Measurements from ENCODE around the gene MFSD6. TPM values are rescaled to one million over a fixed set of nuclear protein-coding genes. Genes with fewer than 3 reads are reported as not detected.

Gene MFSD6
- polyA plus RNA-seq, 1 donor from 2014 or later, result 11.8 TPM

- Histone ChIP-seq H2AFZ (ENCODE audit: low read depth, low read length) (no peak overlapping the region), H3K79me2 (replicated peaks; ENCODE audit: insufficient read depth, low read length) (no peaks in the 10 kb centered on the region), H3K9me3 (ENCODE audit: low read length) (no peaks in the 10 kb centered on the region), H3K9me2 (ENCODE audit: insufficient read depth, low read length) (no peaks in the 10 kb centered on the region), H3K36me3 (ENCODE audit: insufficient read depth, low read length) (no peaks in the 10 kb centered on the region), H3K27me3 (ENCODE audit: insufficient read depth, low read depth, low read length) (no peaks in the 10 kb centered on the region), H4K20me1 (ENCODE audit: insufficient read depth) (no peaks in the 10 kb centered on the region), H3K9ac (ENCODE audit: low read length) (no peak overlapping the region), H3F3A (ENCODE audit: insufficient read depth, low read length, poor library complexity, severe bottlenecking) (no peaks in the 10 kb centered on the region), H3K4me2 (ENCODE audit: low read length) (no peak overlapping the region), H3K4me3 (ENCODE audit: low read length) (no peak overlapping the region), H3K27ac (ENCODE audit: low read length) (no peak overlapping the region)
- no peak for TF ChIP-seq SMC3 (conservative IDR thresholded peaks at IDR 0.05; ENCODE audit: poor library complexity)
- TF ChIP-seq MXI1 (conservative IDR thresholded peaks at IDR 0.05; ENCODE audit: poor library complexity, severe bottlenecking), result no peak
- TF ChIP-seq POLR2AphosphoS5 (IDR thresholded peaks at IDR 0.05), result no peak
- TF ChIP-seq TAF1 (IDR thresholded peaks at IDR 0.05; ENCODE audit: low read depth), result no peak
- TF ChIP-seq REST (IDR thresholded peaks at IDR 0.05; ENCODE audit: borderline replicate concordance), result no peak
- no peak for TF ChIP-seq RAD21 (conservative IDR thresholded peaks at IDR 0.05)
- TF ChIP-seq EP300 (conservative IDR thresholded peaks at IDR 0.05; ENCODE audit: poor library complexity, severe bottlenecking), result no peak
- no peak for TF ChIP-seq CTCF (IDR thresholded peaks at IDR 0.05; ENCODE audit: poor library complexity, severe bottlenecking)
- no peak for TF ChIP-seq EZH2 (IDR thresholded peaks at IDR 0.05; ENCODE audit: borderline replicate concordance, insufficient read depth, low read length, poor library complexity, severe bottlenecking)
These were observed 27.2 kb upstream of the MFSD6 start for GRCh38 chr2:190380962-190381412.

GRCh38 chr2:190382851-190383250, 25.3 kb upstream of the MFSD6 start:
- no peak for TF ChIP-seq EP300 (conservative IDR thresholded peaks at IDR 0.05; ENCODE audit: poor library complexity, severe bottlenecking)
- TF ChIP-seq RAD21 (conservative IDR thresholded peaks at IDR 0.05), result peak; percentile 76
- TF ChIP-seq EZH2 (IDR thresholded peaks at IDR 0.05; ENCODE audit: borderline replicate concordance, insufficient read depth, low read length, poor library complexity, severe bottlenecking), result no peak
- no peak for TF ChIP-seq TAF1 (IDR thresholded peaks at IDR 0.05; ENCODE audit: low read depth)
- no peak for TF ChIP-seq POLR2AphosphoS5 (IDR thresholded peaks at IDR 0.05)
- TF ChIP-seq SMC3 (conservative IDR thresholded peaks at IDR 0.05; ENCODE audit: poor library complexity), result peak; percentile 86
- TF ChIP-seq REST (IDR thresholded peaks at IDR 0.05; ENCODE audit: borderline replicate concordance), result no peak
- no peak for TF ChIP-seq MXI1 (conservative IDR thresholded peaks at IDR 0.05; ENCODE audit: poor library complexity, severe bottlenecking)
- TF ChIP-seq CTCF (IDR thresholded peaks at IDR 0.05; ENCODE audit: poor library complexity, severe bottlenecking), result peak; percentile 72
- Histone ChIP-seq H3F3A (ENCODE audit: insufficient read depth, low read length, poor library complexity, severe bottlenecking) (no peaks in the 10 kb centered on the region), H4K20me1 (ENCODE audit: insufficient read depth) (no peaks in the 10 kb centered on the region), H3K4me2 (ENCODE audit: low read length) (no peak overlapping the region), H3K4me3 (ENCODE audit: low read length) (no peak overlapping the region), H3K27me3 (ENCODE audit: insufficient read depth, low read depth, low read length) (no peaks in the 10 kb centered on the region), H3K36me3 (ENCODE audit: insufficient read depth, low read length) (no peaks in the 10 kb centered on the region), H3K9ac (ENCODE audit: low read length) (no peak overlapping the region), H2AFZ (ENCODE audit: low read depth, low read length) (no peak overlapping the region), H3K9me2 (ENCODE audit: insufficient read depth, low read length) (no peaks in the 10 kb centered on the region), H3K79me2 (replicated peaks; ENCODE audit: insufficient read depth, low read length) (no peaks in the 10 kb centered on the region), H3K9me3 (ENCODE audit: low read length) (no peaks in the 10 kb centered on the region), H3K27ac (ENCODE audit: low read length) (no peak overlapping the region)

All from neural cell (in vitro differentiated cells).